OCI-LY7 (cell line): Measurements from ENCODE around the gene INPP5A. TPM values are rescaled to one million over a fixed set of nuclear protein-coding genes. Genes with fewer than 3 reads are reported as not detected.

Experiments
- BruUV-seq: library from RNA; stranded (reverse); fragments of 400-500 nt; replicated peaks from 2 replicates; lab custom pipeline; 2021; lab: Mats Ljungman, UMichigan
- CTCF ChIA-PET: fragments of 300-600 bp; sonication (Branson Sonifier 250); formaldehyde crosslinking; loops from one replicate; lab custom pipeline; 2022; ENCODE audit warnings: antibody characterized with exemption; ENCODE audit not compliant: unreplicated experiment; lab: Charles Lee
- POLR2A ChIA-PET: fragments of 300-600 bp; sonication (Branson Sonifier 250); formaldehyde crosslinking; loops from one replicate; lab custom pipeline; 2022; ENCODE audit warnings: antibody characterized with exemption; lab: Charles Lee
- DNase-seq: peaks from one replicate; pipeline ENCODE4 v3.0.0-alpha.2; 2015; ENCODE audit warnings: low spot score
- H2AFZ ChIP-seq: fragments of 200-600 bp; sonication (generic), shearing (Covaris generic); 2 replicates; pipeline ENCODE4 v1.6.1; 2014; ENCODE audit warnings: mild to moderate bottlenecking, antibody characterized with exemption, low read length, moderate library complexity
- H3K27ac ChIP-seq: fragments of 200-600 bp; sonication (generic); 2 replicates; pipeline ENCODE4 v1.5.1; 2014; ENCODE audit warnings: mixed run types, low read depth, mild to moderate bottlenecking, moderate library complexity, low read length, inconsistent platforms; ENCODE audit not compliant: poor library complexity, severe bottlenecking
- H3K36me3 ChIP-seq: fragments of 200-600 bp; sonication (generic); 2 replicates; pipeline ENCODE4 v1.6.1; 2014; ENCODE audit warnings: mild to moderate bottlenecking, antibody characterized with exemption, low read length, moderate library complexity, mixed read lengths; ENCODE audit not compliant: insufficient read depth
- H3K4me1 ChIP-seq: fragments of 200-600 bp; sonication (generic); 2 replicates; pipeline ENCODE4 v1.5.1; 2014; ENCODE audit warnings: mild to moderate bottlenecking, low read length; ENCODE audit not compliant: insufficient read depth, poor library complexity, severe bottlenecking
- H3K4me2 ChIP-seq: fragments of 200-600 bp; sonication (generic); 2 replicates; pipeline ENCODE4 v1.6.1; 2014; ENCODE audit warnings: mild to moderate bottlenecking, low read length
- H3K4me3 ChIP-seq: fragments of 200-600 bp; sonication (generic); 2 replicates; pipeline ENCODE4 v1.5.1; 2014; ENCODE audit warnings: mild to moderate bottlenecking, low read depth, low read length; ENCODE audit not compliant: poor library complexity, severe bottlenecking
- H3K79me2 ChIP-seq: fragments of 200-600 bp; sonication (generic); 2 replicates; pipeline ENCODE4 v1.6.1; 2016; ENCODE audit warnings: low read depth, mild to moderate bottlenecking, low read length, moderate library complexity, mixed read lengths; ENCODE audit not compliant: insufficient read depth
- H3K9me2 ChIP-seq: fragments of 200-600 bp; sonication (generic); 2 replicates; pipeline ENCODE4 v1.6.1; 2016; ENCODE audit warnings: mild to moderate bottlenecking, low read length, mixed read lengths; ENCODE audit not compliant: insufficient read depth
- H3K9me3 ChIP-seq: fragments of 200-600 bp; sonication (generic); 2 replicates; pipeline ENCODE4 v1.6.1; 2014; ENCODE audit warnings: mild to moderate bottlenecking, mixed run types, low read length, mixed read lengths
- H4K20me1 ChIP-seq: fragments of 200-600 bp; sonication (generic); 2 replicates; pipeline ENCODE4 v1.6.1; 2014; ENCODE audit warnings: mild to moderate bottlenecking, antibody characterized with exemption, low read length, moderate library complexity, mixed read lengths; ENCODE audit not compliant: insufficient read depth
- CTCF ChIP-seq: fragments of 200-600 bp; sonication (generic); conservative IDR thresholded peaks from 2 replicates; pipeline ENCODE4 v1.5.1; 2014; ENCODE audit warnings: mild to moderate bottlenecking, antibody characterized with exemption, low read length, moderate library complexity, mixed read lengths
- EZH2phosphoT487 ChIP-seq: fragments of 200-600 bp; sonication (generic); IDR thresholded peaks from 2 replicates; pipeline ENCODE4 v1.6.1; 2018; ENCODE audit warnings: low read depth, borderline replicate concordance, mild to moderate bottlenecking, mixed run types, antibody characterized with exemption, low read length, moderate library complexity, mixed read lengths
- intact Hi-C: fragments of 100-400 bp; cut with micrococcal nuclease; formaldehyde crosslinking; loops from one replicate; pipeline ENCODE4 v1.10.0; 2022; ENCODE audit not compliant: unreplicated experiment
- total RNA-seq, 2 experiments: library from RNA; depleted of rRNA in 1 of 2; stranded (reverse); fragments of >200 nt in 1 of 2; shearing (Covaris generic) in 1 of 2; gene quantifications; 2 replicates each; pipeline ENCODE4 v1.2.3, GENCODE V29; 2014 to 2022

The INPP5A gene
- total RNA-seq, 2 experiments from 2014 or later, result 14.5 to 18.4 TPM

GRCh38 chr10:132652446-132652845, 114.9 kb downstream of the INPP5A start:
- Histone ChIP-seq H3K36me3 (no peaks in the 10 kb centered on the region), H2AFZ (no peak overlapping the region), H3K27ac (no peak overlapping the region), H3K4me1 (no peaks in the 10 kb centered on the region), H3K4me3 (no peak overlapping the region), H3K9me3 (no peaks in the 10 kb centered on the region), H3K4me2 (no peak overlapping the region), H3K9me2 (no peaks in the 10 kb centered on the region), H4K20me1 (no peaks in the 10 kb centered on the region), H3K79me2 (no peaks in the 10 kb centered on the region)
- TF ChIP-seq EZH2phosphoT487 (no peak), CTCF (no peak)
- intact Hi-C loops, result no loop called here
- DNase-seq, result no peak
- CTCF ChIA-PET, result interaction anchor here (0.5 kb wide), 1 partner anchor 150 kb away, joined by 3 read pairs; no protein-coding TSS in a partner anchor
- POLR2A ChIA-PET, result no interaction called here
- no TSS peak for BruUV-seq

DNA sequence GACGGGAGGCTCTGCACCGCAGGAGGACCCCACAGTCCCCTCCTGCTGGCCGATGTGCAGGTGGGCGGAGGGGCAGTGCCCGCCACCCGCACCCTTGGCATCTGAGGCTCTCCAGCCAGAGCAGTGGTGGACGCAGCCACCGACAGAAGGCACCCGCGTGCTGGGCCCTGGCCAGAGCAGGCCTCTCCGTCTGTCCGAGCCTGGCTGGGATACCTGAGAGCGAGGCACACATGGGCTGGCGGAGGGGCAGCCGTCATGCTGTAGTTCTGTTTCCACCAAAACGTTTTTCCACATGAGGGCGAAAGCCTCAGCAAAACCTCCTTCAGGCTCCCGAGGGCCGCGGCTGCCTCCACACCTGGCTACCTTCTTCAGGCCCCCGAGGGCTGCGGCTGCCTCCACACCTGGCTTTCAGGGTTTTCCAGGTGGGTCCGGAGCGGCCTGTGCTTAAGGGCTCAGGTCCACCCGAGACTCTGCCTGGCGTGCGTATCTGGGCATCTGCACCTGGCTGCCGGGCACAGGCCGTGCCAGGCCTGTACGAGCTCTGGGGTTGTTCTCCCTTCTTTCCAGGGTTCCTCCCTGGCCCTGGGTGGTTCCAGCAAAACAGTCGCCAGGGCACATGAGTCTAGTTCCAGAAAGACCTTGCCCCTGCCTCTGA, 115.5 kb downstream of the INPP5A start:
- Histone ChIP-seq H3K4me2 (no peak overlapping the region), H3K9me3 (no peaks in the 10 kb centered on the region), H3K36me3 (no peaks in the 10 kb centered on the region), H3K4me3 (no peak overlapping the region), H3K79me2 (no peaks in the 10 kb centered on the region), H4K20me1 (no peaks in the 10 kb centered on the region), H3K27ac (no peak overlapping the region), H3K9me2 (no peaks in the 10 kb centered on the region), H2AFZ (no peak overlapping the region), H3K4me1 (no peaks in the 10 kb centered on the region)
- intact Hi-C loops, result no loop called here
- ChIA-PET POLR2A (no interaction called here), CTCF (no interaction called here)
- BruUV-seq, result no TSS peak
- DNase-seq, result no peak
- TF ChIP-seq EZH2phosphoT487, result no peak
- no peak for TF ChIP-seq CTCF

- no peak for TF ChIP-seq EZH2phosphoT487
- TF ChIP-seq CTCF, result no peak
Observed at GRCh38 chr10:132653721-132654120, 116.1 kb downstream of the INPP5A start.

More at GRCh38 chr10:132653721-132654120, 116.1 kb downstream of the INPP5A start:
- Histone ChIP-seq H3K36me3 (no peaks in the 10 kb centered on the region), H2AFZ (no peak overlapping the region), H3K4me3 (no peak overlapping the region), H3K9me3 (no peaks in the 10 kb centered on the region), H3K4me1 (no peaks in the 10 kb centered on the region), H3K4me2 (no peak overlapping the region), H3K79me2 (no peaks in the 10 kb centered on the region), H3K27ac (no peak overlapping the region), H3K9me2 (no peaks in the 10 kb centered on the region), H4K20me1 (no peaks in the 10 kb centered on the region)
- ChIA-PET CTCF (no interaction called here), POLR2A (no interaction called here)
- no peak for DNase-seq
- BruUV-seq, result no TSS peak
- intact Hi-C loops, result no loop called here
